Measurements from ENCODE around the gene RYR2. TPM values are rescaled to one million over a fixed set of nuclear protein-coding genes. Genes with fewer than 3 reads are reported as not detected.

RYR2 gene
- total RNA-seq, 2 donors from 2014 or later = 59.0 to 75.9 TPM

DNA sequence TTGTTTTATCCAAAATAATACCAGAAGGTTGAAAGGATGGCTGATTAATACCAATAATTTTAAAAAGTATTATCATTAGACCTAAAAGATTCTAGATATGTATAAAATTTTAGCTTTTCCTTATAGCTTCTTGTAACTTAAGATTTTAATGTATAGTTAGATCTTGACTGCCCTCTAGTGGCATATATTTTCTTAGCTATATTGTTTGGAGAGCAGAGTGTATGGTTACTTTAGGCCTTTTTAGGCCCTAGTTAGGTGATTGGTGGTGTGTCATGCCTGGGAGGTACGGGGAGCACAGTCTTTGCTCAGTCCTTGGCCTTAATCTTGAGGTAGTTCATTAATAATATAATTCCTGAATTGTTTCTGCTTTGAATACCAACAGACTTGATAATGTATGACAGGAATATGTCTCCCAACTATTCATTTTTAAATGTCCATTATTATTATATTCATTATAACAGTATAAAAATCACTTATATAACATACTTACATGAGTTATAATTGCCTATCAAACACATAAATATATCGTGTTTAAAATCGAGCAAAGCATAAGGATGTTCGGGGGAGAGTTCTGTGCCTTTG, 520.3 kb downstream of the RYR2 start:
- TF ChIP-seq, protein P1, sequence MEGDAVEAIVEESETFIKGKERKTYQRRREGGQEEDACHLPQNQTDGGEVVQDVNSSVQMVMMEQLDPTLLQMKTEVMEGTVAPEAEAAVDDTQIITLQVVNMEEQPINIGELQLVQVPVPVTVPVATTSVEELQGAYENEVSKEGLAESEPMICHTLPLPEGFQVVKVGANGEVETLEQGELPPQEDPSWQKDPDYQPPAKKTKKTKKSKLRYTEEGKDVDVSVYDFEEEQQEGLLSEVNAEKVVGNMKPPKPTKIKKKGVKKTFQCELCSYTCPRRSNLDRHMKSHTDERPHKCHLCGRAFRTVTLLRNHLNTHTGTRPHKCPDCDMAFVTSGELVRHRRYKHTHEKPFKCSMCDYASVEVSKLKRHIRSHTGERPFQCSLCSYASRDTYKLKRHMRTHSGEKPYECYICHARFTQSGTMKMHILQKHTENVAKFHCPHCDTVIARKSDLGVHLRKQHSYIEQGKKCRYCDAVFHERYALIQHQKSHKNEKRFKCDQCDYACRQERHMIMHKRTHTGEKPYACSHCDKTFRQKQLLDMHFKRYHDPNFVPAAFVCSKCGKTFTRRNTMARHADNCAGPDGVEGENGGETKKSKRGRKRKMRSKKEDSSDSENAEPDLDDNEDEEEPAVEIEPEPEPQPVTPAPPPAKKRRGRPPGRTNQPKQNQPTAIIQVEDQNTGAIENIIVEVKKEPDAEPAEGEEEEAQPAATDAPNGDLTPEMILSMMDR (IDR thresholded peaks at IDR 0.05) = peak; percentile 37
- ATAC-seq (ENCODE audit: insufficient number of reproducible peaks, low FRiP score, low read depth) = no peak
- H3K9me3 ChIP-seq = no peaks in the 10 kb centered on the region

DNA sequence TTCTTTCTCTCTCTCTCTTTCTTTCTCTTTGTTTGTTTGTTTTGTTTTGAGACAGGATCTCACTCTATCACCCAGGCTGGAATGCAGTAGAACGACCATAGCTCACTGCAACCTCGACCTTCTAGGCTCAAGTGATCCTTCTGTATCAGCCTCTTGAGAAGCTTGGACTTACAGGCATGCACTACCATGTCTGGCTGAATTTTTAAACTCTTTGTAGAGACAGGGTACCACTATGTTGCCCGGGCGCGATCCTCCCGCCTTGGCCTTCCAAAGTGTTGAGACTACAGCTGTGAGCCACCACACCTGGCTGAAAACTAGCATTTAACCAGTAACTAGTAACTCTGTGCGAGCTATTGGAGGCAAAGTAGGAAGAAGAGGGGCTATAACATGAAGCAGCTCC, 523.3 kb downstream of the RYR2 start:
- Histone ChIP-seq H3K9me3 (no peaks in the 10 kb centered on the region), H3K27me3 (replicated peaks; ENCODE audit: insufficient read depth) (no peaks in the 10 kb centered on the region), H3K36me3 (peaks cover 7% of the 10 kb centered on the region), H3K4me1 (ENCODE audit: control insufficient read depth in 1 of 2, low read depth in 2 of 2) (peaks cover 0 to 5% of the 10 kb centered on the region in 2 donors), H3K27ac (no peak overlapping the region), H3K4me3 (no peak overlapping the region)
- ATAC-seq (ENCODE audit: insufficient number of reproducible peaks, low FRiP score, low read depth) = no peak
- TF ChIP-seq, protein P1 (IDR thresholded peaks at IDR 0.05) = no peak
- no peak for DNase-seq (ENCODE audit: low spot score)

More for the DNA sequence above, 520.3 kb downstream of the RYR2 start:
- no peaks in the 10 kb centered on the region for H3K27me3 ChIP-seq (replicated peaks; ENCODE audit: insufficient read depth)
- H3K4me1 ChIP-seq (ENCODE audit: control insufficient read depth in 1 of 2, low read depth in 2 of 2) = peaks cover 0 to 10% of the 10 kb centered on the region in 2 donors
- H3K27ac ChIP-seq = no peak overlapping the region
- H3K36me3 ChIP-seq = peaks cover 7% of the 10 kb centered on the region
- no peak for DNase-seq (ENCODE audit: low spot score)
- H3K4me3 ChIP-seq = no peak overlapping the region

DNA sequence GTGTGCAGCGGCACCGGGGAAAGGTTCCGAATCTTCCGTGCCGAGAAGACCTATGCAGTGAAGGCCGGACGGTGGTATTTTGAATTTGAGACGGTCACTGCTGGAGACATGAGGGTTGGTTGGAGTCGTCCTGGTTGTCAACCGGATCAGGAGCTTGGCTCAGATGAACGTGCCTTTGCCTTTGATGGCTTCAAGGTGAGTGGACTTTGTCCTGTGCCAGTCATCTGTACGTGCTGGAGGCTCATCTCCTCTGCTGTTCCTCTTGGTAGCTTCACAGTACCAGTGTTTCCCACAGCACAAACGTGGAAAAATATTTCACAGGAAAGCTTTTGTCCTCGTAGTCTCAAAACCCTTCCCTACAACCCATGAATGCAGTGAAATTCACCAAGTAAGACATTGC, 524.6 kb downstream of the RYR2 start:
- no peak overlapping the region for H3K27ac ChIP-seq
- no peak for ATAC-seq (ENCODE audit: insufficient number of reproducible peaks, low FRiP score, low read depth)
- H3K36me3 ChIP-seq = peaks cover 7% of the 10 kb centered on the region
- no peak overlapping the region for H3K4me3 ChIP-seq
- H3K4me1 ChIP-seq (ENCODE audit: control insufficient read depth in 1 of 2, low read depth in 2 of 2) = no peaks in the 10 kb centered on the region
- DNase-seq (ENCODE audit: low spot score) = no peak
- no peaks in the 10 kb centered on the region for H3K27me3 ChIP-seq (replicated peaks; ENCODE audit: insufficient read depth)
- TF ChIP-seq, protein P1 (IDR thresholded peaks at IDR 0.05) = no peak
- H3K9me3 ChIP-seq = no peaks in the 10 kb centered on the region

DNA sequence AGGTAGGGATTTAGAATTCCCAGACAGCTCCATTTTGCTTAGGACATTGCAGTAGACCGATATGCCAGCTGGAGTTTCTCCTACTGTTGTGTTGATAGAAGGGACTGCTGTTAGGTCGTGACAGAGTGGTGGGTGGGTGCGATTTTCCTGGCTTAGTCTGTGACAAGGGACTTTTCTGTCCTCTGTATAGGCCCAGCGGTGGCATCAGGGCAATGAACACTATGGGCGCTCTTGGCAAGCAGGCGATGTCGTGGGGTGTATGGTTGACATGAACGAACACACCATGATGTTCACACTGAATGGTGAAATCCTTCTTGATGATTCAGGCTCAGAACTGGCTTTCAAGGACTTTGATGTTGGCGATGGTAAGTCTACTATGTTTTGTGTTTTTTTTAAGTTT, 527.0 kb downstream of the RYR2 start:
- Histone ChIP-seq H3K4me1 (ENCODE audit: control insufficient read depth in 1 of 2, low read depth in 2 of 2) (no peaks in the 10 kb centered on the region), H3K27ac (no peak overlapping the region), H3K9me3 (no peaks in the 10 kb centered on the region), H3K4me3 (no peak overlapping the region), H3K27me3 (replicated peaks; ENCODE audit: insufficient read depth) (no peaks in the 10 kb centered on the region), H3K36me3 (peaks cover 7% of the 10 kb centered on the region)
- TF ChIP-seq, protein P1 (IDR thresholded peaks at IDR 0.05) = no peak
- ATAC-seq (ENCODE audit: insufficient number of reproducible peaks, low FRiP score, low read depth) = no peak
- DNase-seq (ENCODE audit: low spot score) = no peak

DNA sequence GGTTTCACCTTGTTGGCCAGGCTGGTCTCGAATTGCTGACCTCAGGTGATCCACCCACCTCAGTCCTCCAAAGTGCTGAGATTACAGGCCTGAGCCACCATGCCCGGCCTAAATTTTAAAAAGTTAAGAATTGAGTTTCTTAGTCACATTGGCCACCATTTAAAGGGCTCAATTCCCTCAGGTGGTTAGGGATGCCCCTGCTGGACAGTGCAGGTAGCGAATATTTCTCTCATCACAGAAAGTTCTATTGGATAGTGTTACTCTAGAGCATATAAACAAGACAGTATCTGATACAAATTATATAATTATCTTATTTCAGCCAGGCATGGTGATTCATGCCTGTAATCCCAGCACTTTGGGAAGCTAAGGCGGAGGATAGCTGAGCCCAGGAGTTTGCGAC, 528.5 kb downstream of the RYR2 start:
- no peaks in the 10 kb centered on the region for H3K27me3 ChIP-seq (replicated peaks; ENCODE audit: insufficient read depth)
- no peaks in the 10 kb centered on the region for H3K9me3 ChIP-seq
- ATAC-seq (ENCODE audit: insufficient number of reproducible peaks, low FRiP score, low read depth) (no peak), DNase-seq (ENCODE audit: low spot score) (no peak)
- H3K4me1 ChIP-seq (ENCODE audit: control insufficient read depth in 1 of 2, low read depth in 2 of 2) = no peaks in the 10 kb centered on the region
- no peak overlapping the region for H3K27ac ChIP-seq
- peaks cover 15% of the 10 kb centered on the region for H3K36me3 ChIP-seq
- no peak overlapping the region for H3K4me3 ChIP-seq
- TF ChIP-seq, protein P1 (IDR thresholded peaks at IDR 0.05) = no peak
